Bronchial epithelial cell (primary cell): ENCODE data around the gene TMEM209. TPM values are rescaled to one million over a fixed set of nuclear protein-coding genes. Genes with fewer than 3 reads are reported as not detected.
A peak's percentile ranks its signal among the peaks of the same experiment; 100 is the strongest.

ENCODE experiments used
- DNase-seq: peaks from one replicate; pipeline ENCODE4 v3.0.0-alpha.2; 2010; ENCODE audit warnings: low read depth
- FAIRE-seq: peaks from 2 replicates; lab custom pipeline; 2011; peaks lifted over from hg19 to GRCh38; lab: Jason Lieb, UNC
- H3K27me3 ChIP-seq: 2 replicates; pipeline ENCODE4 v1.5.1; 2011; ENCODE audit warnings: low read length; ENCODE audit not compliant: control insufficient read depth, insufficient read depth
- H3K36me3 ChIP-seq: 2 replicates; pipeline ENCODE4 v1.5.1; 2011; ENCODE audit warnings: low read length; ENCODE audit not compliant: control insufficient read depth, insufficient read depth
- H3K4me3 ChIP-seq: 2 replicates; pipeline ENCODE4 v1.5.1; 2011; ENCODE audit warnings: mild to moderate bottlenecking, low read depth, low read length, control low read depth
- total RNA-seq: library from RNA; depleted of rRNA; stranded (reverse); fragments of >200 nt; gene quantifications from 2 replicates; pipeline ENCODE4 v1.2.1, GENCODE V29; 2014
- TF ChIP-seq, protein P1 (sequence below): IDR thresholded peaks from 2 replicates; pipeline ENCODE4 v1.5.1; 2011; ENCODE audit warnings: mild to moderate bottlenecking, moderate library complexity, low read length, control low read depth, inconsistent platforms; ENCODE audit not compliant: insufficient read depth, severe bottlenecking

Gene TMEM209
- total RNA-seq, 1 donor from 2014 or later: 7.4 TPM

DNA sequence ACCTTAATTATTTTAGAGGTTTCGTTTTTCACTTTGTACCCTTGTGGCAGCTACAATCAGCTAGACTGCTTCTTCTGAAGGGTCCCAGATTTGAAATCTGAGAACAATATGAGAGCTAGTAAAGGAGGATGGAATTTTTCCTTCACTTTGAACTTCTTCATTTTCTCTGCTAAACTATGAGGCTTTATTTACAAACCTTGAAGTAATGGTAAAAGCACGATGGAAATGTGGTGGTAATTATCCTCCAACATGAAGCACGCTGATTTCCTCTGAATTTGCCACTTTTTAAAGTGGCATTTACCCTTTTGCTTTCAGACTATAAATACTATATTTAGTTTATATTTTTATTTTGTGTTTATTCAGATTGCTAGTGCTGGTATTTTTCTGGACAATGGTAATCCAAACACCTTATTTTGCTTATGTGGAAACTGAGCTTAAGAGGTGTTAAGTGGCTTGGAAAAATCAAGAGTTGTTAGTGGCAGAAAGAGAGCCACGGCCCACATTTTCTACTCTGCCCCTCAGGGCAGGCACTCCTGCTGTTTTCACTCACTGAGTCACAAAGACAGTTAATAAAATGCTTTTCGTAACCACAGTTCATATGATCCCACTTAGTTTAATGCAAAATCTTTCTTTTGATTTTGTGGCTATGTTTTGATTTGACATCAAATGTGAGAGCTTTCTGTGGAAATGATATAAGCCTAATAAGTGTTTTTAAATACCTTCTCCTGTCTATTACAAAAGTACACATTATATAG, 5.2 kb upstream of the TMEM209 start:
- no peaks in the 10 kb centered on the region for H3K27me3 ChIP-seq
- H3K36me3 ChIP-seq: no peaks in the 10 kb centered on the region
- no peak overlapping the region for H3K4me3 ChIP-seq
- peak; percentile 41 for DNase-seq
- no peak for FAIRE-seq
- TF ChIP-seq, protein P1, sequence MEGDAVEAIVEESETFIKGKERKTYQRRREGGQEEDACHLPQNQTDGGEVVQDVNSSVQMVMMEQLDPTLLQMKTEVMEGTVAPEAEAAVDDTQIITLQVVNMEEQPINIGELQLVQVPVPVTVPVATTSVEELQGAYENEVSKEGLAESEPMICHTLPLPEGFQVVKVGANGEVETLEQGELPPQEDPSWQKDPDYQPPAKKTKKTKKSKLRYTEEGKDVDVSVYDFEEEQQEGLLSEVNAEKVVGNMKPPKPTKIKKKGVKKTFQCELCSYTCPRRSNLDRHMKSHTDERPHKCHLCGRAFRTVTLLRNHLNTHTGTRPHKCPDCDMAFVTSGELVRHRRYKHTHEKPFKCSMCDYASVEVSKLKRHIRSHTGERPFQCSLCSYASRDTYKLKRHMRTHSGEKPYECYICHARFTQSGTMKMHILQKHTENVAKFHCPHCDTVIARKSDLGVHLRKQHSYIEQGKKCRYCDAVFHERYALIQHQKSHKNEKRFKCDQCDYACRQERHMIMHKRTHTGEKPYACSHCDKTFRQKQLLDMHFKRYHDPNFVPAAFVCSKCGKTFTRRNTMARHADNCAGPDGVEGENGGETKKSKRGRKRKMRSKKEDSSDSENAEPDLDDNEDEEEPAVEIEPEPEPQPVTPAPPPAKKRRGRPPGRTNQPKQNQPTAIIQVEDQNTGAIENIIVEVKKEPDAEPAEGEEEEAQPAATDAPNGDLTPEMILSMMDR: no peak

DNA sequence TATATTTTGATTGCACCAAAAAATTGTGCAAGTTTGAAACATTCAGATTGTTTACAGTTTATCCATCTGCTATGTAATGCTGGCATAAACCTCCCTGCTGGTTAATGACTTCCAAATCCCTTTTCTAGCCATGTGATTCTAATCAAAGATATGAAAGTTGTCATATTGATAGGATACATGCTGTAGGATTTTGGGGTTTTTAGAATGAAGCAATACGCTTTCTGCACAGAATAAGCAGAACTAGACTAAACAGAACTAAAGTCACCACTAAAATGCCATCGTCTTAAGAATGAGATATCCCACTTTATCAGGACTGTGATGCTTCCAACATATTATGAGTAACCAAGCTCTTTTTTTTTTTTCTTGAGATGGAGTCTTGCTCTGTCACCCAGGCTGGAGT, 3.3 kb upstream of the TMEM209 start:
- Histone ChIP-seq H3K27me3 (no peaks in the 10 kb centered on the region), H3K36me3 (no peaks in the 10 kb centered on the region), H3K4me3 (no peak overlapping the region)
- no peak for DNase-seq
- TF ChIP-seq, protein P1: no peak
- FAIRE-seq: no peak

DNA sequence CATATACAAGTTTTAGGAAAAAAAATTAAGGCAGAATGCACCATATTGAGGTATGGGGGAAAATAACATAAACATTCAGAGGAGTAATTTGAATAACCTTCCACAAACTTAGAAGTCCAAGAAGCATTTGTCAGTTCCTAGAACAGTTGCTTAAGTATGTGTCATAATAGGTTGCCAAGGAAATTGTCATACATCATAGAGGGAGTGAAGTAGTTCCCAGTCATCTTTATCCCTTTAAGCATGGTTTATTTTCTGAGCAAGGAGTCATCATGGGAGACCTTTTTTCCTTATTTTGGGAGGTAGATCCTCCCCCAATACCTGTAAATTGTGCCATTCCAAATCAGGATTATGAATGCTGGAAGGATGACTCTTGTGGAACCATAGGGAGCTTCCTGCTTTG, 2.4 kb upstream of the TMEM209 start, which contains the start of gene SSMEM1:
Gene SSMEM1 (plus strand): TSS at position 219 of the 400 bp plus-strand sequence. CDS start 51 bp downstream, at position 270.
- TF ChIP-seq, protein P1: no peak
- H3K27me3 ChIP-seq: no peaks in the 10 kb centered on the region
- no peak within 1 kb of the TSS for H3K4me3 ChIP-seq
- no peaks in the 10 kb centered on the region for H3K36me3 ChIP-seq
- FAIRE-seq (no peak), DNase-seq (peak; percentile 85)

DNA sequence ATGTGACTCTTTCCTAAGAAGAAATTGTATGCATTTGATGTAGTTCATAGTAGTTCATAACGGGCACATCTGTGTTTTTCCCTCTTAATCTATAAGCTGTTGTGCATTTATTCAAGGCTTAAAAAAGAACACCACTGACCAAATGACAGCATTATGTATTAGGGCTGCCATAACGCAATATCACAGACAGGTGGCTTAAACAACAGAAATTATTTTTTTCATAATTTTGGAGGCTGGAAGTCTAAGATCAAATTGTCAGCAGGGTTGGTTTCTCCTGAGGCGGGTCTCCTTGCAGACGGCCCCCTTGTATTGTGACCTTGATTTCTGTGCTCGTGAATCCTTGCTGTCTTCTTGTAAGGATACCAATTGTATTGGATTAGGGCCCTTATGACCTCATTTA, 1.8 kb upstream of the TMEM209 start:
- Histone ChIP-seq H3K4me3 (no peak overlapping the region), H3K36me3 (no peaks in the 10 kb centered on the region), H3K27me3 (no peaks in the 10 kb centered on the region)
- DNase-seq (no peak), FAIRE-seq (no peak)
- TF ChIP-seq, protein P1: no peak

DNA sequence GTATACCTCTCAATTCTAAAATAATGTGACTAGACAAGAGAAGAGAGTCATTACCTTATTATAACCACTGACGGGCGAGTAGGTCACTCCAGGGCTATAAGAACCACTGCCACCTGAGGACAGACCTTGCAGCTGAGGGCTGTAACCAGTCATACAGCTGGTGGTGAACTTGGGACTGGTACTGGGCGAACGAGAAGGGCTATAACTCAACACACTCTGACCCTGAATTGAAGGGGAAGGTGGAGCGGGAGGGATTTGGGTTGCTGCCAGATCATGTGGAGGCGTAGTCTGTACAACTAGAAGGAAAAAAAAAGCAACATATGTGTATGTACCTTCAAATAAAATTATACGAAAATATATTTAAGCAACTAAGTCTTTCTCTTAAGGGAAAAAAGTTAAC, 3.4 kb downstream of the TMEM209 start:
- TF ChIP-seq, protein P1: no peak
- H3K4me3 ChIP-seq: no peak overlapping the region
- H3K36me3 ChIP-seq: peaks cover 3% of the 10 kb centered on the region
- FAIRE-seq (no peak), DNase-seq (no peak)
- H3K27me3 ChIP-seq: no peaks in the 10 kb centered on the region
